HepG2 (cell line): ENCODE data around the gene SERHL2. TPM values are rescaled to one million over a fixed set of nuclear protein-coding genes. Genes with fewer than 3 reads are reported as not detected.

Source experiments
- ARID4A ChIP-seq: sonication (generic); formaldehyde crosslinking; IDR thresholded peaks from 2 replicates; pipeline ENCODE4 v1.5.0; 2020; ENCODE audit warnings: mild to moderate bottlenecking, missing genetic modification reagents, borderline replicate concordance
- KAT7 ChIP-seq: IDR thresholded peaks from 2 replicates; pipeline ENCODE4 v1.6.1; 2018; ENCODE audit warnings: borderline replicate concordance, missing compliant biosample characterization
- KDM5B ChIP-seq: sonication (generic); formaldehyde crosslinking; IDR thresholded peaks from 2 replicates; pipeline ENCODE4 v1.4.0; 2020; ENCODE audit warnings: missing genetic modification reagents, mild to moderate bottlenecking, borderline replicate concordance
- NR2C2 ChIP-seq: sonication (generic); formaldehyde crosslinking; IDR thresholded peaks from 2 replicates; pipeline ENCODE4 v1.4.0; 2020; ENCODE audit warnings: missing genetic modification reagents, mild to moderate bottlenecking, moderate library complexity, borderline replicate concordance
- RNF219 ChIP-seq: sonication (generic); formaldehyde crosslinking; IDR thresholded peaks from 2 replicates; pipeline ENCODE4 v1.5.0; 2020; ENCODE audit warnings: mild to moderate bottlenecking, missing genetic modification reagents
- SP5 ChIP-seq: IDR thresholded peaks from 2 replicates; pipeline ENCODE4 v1.6.1; 2016; ENCODE audit warnings: low read depth, borderline replicate concordance
- SPEN ChIP-seq: sonication (generic); formaldehyde crosslinking; IDR thresholded peaks from 2 replicates; pipeline ENCODE4 v1.5.1; 2020; ENCODE audit warnings: low read depth, mild to moderate bottlenecking, missing genetic modification reagents
- ZNF512B ChIP-seq: sonication (generic); formaldehyde crosslinking; IDR thresholded peaks from 2 replicates; pipeline ENCODE4 v1.5.1; 2020; ENCODE audit warnings: missing genetic modification reagents, mild to moderate bottlenecking, borderline replicate concordance
- ZNF687 ChIP-seq: sonication (generic); formaldehyde crosslinking; IDR thresholded peaks from 2 replicates; pipeline ENCODE4 v1.5.1; 2020; ENCODE audit warnings: mild to moderate bottlenecking, missing genetic modification reagents, moderate library complexity
- ZNF709 ChIP-seq: sonication (generic); formaldehyde crosslinking; IDR thresholded peaks from 2 replicates; pipeline ENCODE4 v1.5.0; 2020; ENCODE audit warnings: mild to moderate bottlenecking, missing genetic modification reagents
- ZNF772 ChIP-seq: sonication (generic); formaldehyde crosslinking; IDR thresholded peaks from 2 replicates; pipeline ENCODE4 v1.5.0; 2020; ENCODE audit warnings: mild to moderate bottlenecking, missing genetic modification reagents
- polyA plus RNA-seq, 8 experiments: library from polyadenylated mRNA; depleted of rRNA in 3 of 8; stranded (reverse) in 7 of 8; unstranded in 1 of 8; fragments of >200 nt; fragmentation: Illumina TruSeq in 4 of 8; extraction: Trizol in 4 of 8; gene quantifications; 2 replicates each; pipeline versions ENCODE4 v1.2.1 to v1.2.3, GENCODE V29; 2011 to 2016; ENCODE audit warnings: low read depth in 4 of 8, missing spikeins in 1 of 8, mixed read lengths in 1 of 8; ENCODE audit not compliant: insufficient read depth in 1 of 8
- total RNA-seq, 5 experiments: library from RNA; depleted of rRNA; stranded (reverse); fragments of >200 nt; fragmentation: Illumina TruSeq; extraction: Trizol; gene quantifications; 2 replicates each; pipeline ENCODE4 v1.2.3, GENCODE V29; 2016; ENCODE audit warnings: low read depth in 1 of 5

SERHL2 gene
- total and polyA plus RNA-seq, 2 of the 13 experiments (the other 11 are each of a cell fraction or from before 2014, with no cell fraction given) = 1.0 to 1.8 TPM

- peak; percentile 74 for TF ChIP-seq ZNF687
- no peak; the same call in 1 of the 2 replicates for TF ChIP-seq ZNF772 (CRISPR knock-in tag)
- peak; percentile 77; the same call in 1 of the 2 replicates for TF ChIP-seq SP5 (CRISPR knock-in tag)
- peak; percentile 1; the same call in 1 of the 2 replicates for TF ChIP-seq KDM5B (CRISPR knock-in tag)
- TF ChIP-seq SPEN (CRISPR knock-in tag) = peak; percentile 89
- peak; percentile 96 for TF ChIP-seq NR2C2 (CRISPR knock-in tag)
- TF ChIP-seq ZNF709 = peak; percentile 71; the same call in 1 of the 2 replicates
- peak; percentile 56; the same call in 1 of the 2 replicates for TF ChIP-seq KAT7 (CRISPR knock-in tag)
- TF ChIP-seq ARID4A (CRISPR knock-in tag) = peak; percentile 57; the same call in 1 of the 2 replicates
- 0 out of 2 replicates have a peak, but pooled peaks have one; percentile 34 for TF ChIP-seq RNF219 (CRISPR knock-in tag)
- TF ChIP-seq ZNF512B (CRISPR knock-in tag) = no peak
Observed at GRCh38 chr22:42614312-42615091, 60.7 kb downstream of the SERHL2 start, which contains the start of gene POLDIP3 (continued).
